Stomach smooth muscle (tissue), 2 donors: Measurements from ENCODE around the gene OOSP4B.
"Not testable (repeated sequence)": the region's sequence is repeated elsewhere in the genome, so short reads cannot be mapped to it uniquely, and the experiment has no call there.

Source experiments
- H3K27ac ChIP-seq: one replicate; pipeline ENCODE4 v1.7.0; 2013; ENCODE audit warnings: mild to moderate bottlenecking, low read length, inconsistent platforms
- H3K27me3 ChIP-seq, 2 donors: one replicate each; pipeline ENCODE4 v1.7.0; 2013; ENCODE audit warnings: low read length in 2 of 2; ENCODE audit not compliant: insufficient read depth in 2 of 2, control insufficient read depth in 1 of 2
- H3K36me3 ChIP-seq, 2 donors: one replicate each; pipeline ENCODE4 v1.7.0; 2013; ENCODE audit warnings: low read length in 2 of 2; ENCODE audit not compliant: control insufficient read depth in 2 of 2, insufficient read depth in 2 of 2
- H3K4me1 ChIP-seq: one replicate; pipeline ENCODE4 v1.7.0; 2013; ENCODE audit warnings: low read length; ENCODE audit not compliant: control insufficient read depth, insufficient read depth
- H3K4me3 ChIP-seq, 2 donors: one replicate each; pipeline ENCODE4 v1.7.0; 2013; ENCODE audit warnings: low read length in 2 of 2
- H3K9ac ChIP-seq, 2 donors: one replicate each; pipeline ENCODE4 v1.7.0; 2013; ENCODE audit warnings: low read length in 2 of 2, mild to moderate bottlenecking in 1 of 2
- H3K9me3 ChIP-seq, 2 donors: one replicate each; pipeline ENCODE4 v1.7.0; 2013; ENCODE audit warnings: low read length in 2 of 2; ENCODE audit not compliant: control insufficient read depth in 2 of 2
- donor health status: healthy.
- donor health status: Pancreatic carcinoma.

Gene OOSP4B

DNA sequence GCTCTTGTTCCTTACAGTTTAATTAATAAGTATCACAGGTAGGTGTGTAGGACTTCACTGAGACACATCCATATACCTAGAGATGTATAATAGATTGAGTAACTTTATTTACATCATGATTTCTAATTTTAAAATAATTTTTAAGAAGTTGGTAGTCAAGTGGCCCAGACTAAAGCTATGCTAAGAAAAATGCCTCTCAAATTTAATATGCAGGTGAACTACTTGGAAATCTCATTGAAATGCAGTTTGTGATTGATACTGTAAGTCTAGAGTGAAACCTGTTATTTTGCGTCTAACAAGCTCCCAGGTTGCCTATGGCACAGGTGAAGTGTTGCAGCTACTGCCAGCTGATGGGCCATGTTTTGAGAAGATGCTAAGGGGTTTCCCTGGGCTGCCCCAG lies at the start of gene OOSP4B:
OOSP4B (plus strand) TSS at position 301 of the 400 bp plus-strand sequence.
- Histone ChIP-seq H3K4me1 (no peaks in the 10 kb centered on the region), H3K4me3 (no peak within 1 kb of the TSS), H3K27me3 (no peaks in the 10 kb centered on the region), H3K36me3 (no peaks in the 10 kb centered on the region), H3K9me3 (no peaks in the 10 kb centered on the region), H3K27ac (no peak within 1 kb of the TSS), H3K9ac (no peak within 1 kb of the TSS)

DNA sequence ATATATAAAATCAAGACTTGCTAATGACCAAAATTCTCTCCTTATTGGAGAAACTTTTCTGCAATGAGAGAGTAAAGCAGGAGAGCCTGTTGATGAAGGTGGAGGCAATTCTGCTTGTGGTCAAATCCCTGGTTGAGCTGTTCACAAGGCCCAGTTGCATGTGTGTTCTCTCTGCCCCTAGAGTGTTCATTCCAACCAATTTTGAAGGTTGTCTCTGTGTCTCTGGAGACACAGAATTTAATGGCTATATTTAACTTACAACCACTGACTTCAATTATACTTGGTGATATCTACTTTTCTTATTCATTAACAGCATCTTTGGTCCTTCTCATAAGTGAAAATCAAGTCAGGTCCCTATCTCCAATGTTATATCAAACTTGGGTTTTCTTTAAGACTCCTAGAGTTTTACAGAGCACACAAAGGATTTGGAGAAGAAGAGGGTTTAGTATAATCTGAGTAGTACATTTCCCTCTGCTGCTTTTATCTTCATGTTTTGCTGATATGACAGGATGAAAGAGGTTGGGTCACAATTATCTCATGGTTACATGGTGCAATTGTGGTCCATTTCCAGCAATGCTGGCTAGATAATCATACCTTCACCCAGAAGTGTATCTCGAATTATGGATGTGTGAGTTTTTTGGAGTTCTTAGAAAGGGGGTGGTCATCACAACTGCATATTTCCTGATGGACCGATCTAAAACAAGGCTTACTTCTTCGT lies 49.1 kb upstream of the OOSP4B start:
- no peaks in the 10 kb centered on the region for H3K36me3 ChIP-seq
- no peaks in the 10 kb centered on the region for H3K4me1 ChIP-seq
- H3K9ac ChIP-seq, result no peak overlapping the region
- H3K9me3 ChIP-seq, result no peaks in the 10 kb centered on the region
- no peaks in the 10 kb centered on the region for H3K27me3 ChIP-seq
- no peak overlapping the region for H3K4me3 ChIP-seq
- H3K27ac ChIP-seq, result no peak overlapping the region

DNA sequence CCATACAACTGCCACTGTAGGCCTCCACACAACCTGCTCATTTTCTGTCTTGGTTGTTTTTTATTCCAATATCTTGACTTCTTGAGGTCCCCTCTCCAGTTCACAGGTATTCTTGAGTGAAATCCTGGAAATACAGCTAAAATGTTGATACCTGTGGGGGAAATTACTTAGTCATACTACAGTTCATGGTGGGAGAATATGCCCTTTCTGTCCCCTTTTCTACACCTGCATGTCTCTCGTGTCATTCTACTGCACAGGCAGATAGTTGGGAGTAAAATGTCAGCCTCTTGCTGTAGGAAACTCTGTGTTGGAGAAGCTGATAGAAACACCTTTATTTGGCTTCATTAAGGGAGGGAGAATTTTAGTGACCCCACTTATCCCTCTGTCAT lies 48.6 kb upstream of the OOSP4B start:
- H3K9me3 ChIP-seq, result no peaks in the 10 kb centered on the region
- no peaks in the 10 kb centered on the region for H3K27me3 ChIP-seq
- H3K36me3 ChIP-seq, result no peaks in the 10 kb centered on the region
- H3K4me1 ChIP-seq, result no peaks in the 10 kb centered on the region
- H3K9ac ChIP-seq, result no peak overlapping the region
- H3K4me3 ChIP-seq, result no peak overlapping the region
- no peak overlapping the region for H3K27ac ChIP-seq

DNA sequence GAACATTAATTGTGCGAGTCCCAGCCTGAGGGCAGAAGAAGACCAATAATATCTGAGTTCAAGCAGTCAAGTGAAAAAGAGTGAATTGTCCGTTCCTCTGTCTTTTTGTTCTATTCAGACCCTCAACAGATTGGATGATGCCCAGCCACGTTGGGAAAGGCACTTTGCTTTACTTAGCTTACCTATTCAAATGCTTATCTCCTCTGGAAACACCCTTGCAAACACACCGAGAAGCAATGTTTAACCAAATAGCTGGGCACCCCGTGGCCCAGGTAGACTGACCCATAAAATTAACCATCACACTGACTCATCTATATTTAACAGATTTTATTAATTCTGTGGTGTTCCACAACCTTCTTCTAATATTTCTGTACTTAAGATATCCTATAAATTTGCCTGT lies 43.9 kb upstream of the OOSP4B start:
- Histone ChIP-seq H3K4me1 (no peaks in the 10 kb centered on the region), H3K9me3 (no peaks in the 10 kb centered on the region), H3K27ac (no peak overlapping the region), H3K27me3 (no peaks in the 10 kb centered on the region), H3K4me3 (no peak overlapping the region), H3K36me3 (no peaks in the 10 kb centered on the region), H3K9ac (no peak overlapping the region)

DNA sequence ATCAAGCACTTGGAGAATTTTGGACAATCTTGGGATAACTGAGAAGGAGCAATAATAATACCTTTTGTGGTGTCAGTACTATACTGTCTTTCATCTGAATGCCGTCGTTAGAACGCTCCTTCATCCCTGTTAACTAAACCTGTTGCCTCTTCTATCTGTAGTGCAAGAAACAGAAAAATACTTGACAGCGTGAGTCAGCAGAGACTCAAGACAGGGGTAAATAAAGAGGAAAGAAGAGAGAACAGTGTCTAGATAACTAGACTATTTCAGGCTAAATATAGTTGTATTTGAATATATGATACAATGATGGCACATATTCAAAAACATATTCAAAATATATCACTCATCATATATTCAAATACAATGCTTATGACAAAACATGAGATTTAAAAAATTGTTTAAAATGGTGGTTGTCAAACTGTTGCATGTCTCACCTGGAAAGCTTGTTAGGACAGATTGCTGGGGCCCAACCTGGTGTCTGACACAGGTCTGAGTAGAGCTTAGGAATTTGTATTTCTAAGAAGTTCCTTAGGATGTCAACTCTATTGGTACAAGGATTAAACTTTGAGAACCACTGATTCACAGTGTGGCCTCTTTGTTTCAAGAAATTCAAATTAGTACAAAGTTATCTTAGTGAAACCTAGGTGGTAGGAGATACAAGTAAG lies 35.7 kb upstream of the OOSP4B start:
- H3K27me3 ChIP-seq, result no peaks in the 10 kb centered on the region
- no peak overlapping the region for H3K27ac ChIP-seq
- no peak overlapping the region for H3K9ac ChIP-seq
- no peaks in the 10 kb centered on the region for H3K4me1 ChIP-seq
- H3K4me3 ChIP-seq, result no peak overlapping the region
- no peaks in the 10 kb centered on the region for H3K36me3 ChIP-seq
- H3K9me3 ChIP-seq, result no peaks in the 10 kb centered on the region

DNA sequence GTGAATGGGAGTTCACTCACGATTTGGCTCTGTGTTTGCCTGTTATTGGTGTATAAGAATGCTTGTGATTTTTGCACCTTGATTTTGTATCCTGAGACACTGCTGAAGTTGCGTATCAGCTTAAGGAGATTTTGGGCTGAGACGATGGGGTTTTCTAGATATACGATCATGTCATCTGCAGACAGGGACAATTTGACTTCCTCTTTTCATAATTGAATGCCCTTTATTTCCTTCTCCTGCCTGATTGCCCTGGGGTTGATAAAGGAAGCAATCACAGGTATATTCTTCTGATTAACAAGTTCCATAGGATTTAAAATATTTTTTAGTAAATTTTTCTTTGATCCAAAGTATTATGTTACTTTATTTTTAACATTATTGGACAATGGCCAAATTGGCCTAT lies 34.9 kb upstream of the OOSP4B start:
- not testable (repeated sequence) for H3K9ac ChIP-seq, H3K27me3 ChIP-seq, H3K9me3 ChIP-seq, H3K4me3 ChIP-seq, H3K4me1 ChIP-seq, H3K27ac ChIP-seq, H3K36me3 ChIP-seq

DNA sequence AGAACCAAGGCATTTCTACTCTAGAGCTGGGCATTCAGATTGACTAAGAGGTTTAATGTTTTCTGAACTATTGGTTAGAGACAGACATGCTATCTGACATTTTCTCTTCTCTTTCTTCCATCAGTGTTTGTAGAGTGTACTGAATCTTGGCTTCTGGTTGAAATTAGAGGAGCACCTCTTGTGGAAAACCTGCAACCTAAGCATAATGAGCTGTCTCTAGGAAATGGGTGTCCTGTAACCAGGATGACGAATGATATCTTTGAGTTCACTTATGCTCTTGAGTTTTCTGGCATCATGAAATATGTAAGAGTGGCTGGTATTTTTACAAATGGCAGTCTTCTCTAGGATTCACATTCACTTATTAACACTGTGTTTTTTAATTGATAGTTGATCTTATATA lies 33.8 kb upstream of the OOSP4B start:
- H3K9me3 ChIP-seq, result no peaks in the 10 kb centered on the region
- H3K4me1 ChIP-seq, result no peaks in the 10 kb centered on the region
- H3K9ac ChIP-seq, result no peak overlapping the region
- H3K36me3 ChIP-seq, result no peaks in the 10 kb centered on the region
- no peak overlapping the region for H3K27ac ChIP-seq
- H3K27me3 ChIP-seq, result no peaks in the 10 kb centered on the region
- no peak overlapping the region for H3K4me3 ChIP-seq

DNA sequence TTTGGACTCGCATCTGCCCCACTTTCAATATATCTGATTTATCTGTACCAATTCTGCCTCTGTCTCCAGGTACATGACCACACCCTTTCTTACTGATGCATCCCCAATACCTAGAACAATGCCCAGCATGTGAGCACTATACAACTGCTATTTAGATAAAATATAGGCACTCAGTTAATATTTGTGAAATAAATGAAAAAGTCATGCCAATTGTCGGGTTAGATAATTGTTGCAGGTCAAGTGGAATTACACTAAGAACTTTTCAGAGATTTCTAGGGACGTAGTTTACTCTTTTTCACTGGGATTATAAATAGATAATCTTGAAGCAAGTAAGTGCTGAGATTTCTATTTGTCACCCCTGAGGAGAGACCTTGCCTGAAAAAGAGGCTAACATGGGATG lies 32.6 kb upstream of the OOSP4B start:
- no peaks in the 10 kb centered on the region for H3K9me3 ChIP-seq
- H3K36me3 ChIP-seq, result no peaks in the 10 kb centered on the region
- H3K27ac ChIP-seq, result no peak overlapping the region
- no peak overlapping the region for H3K9ac ChIP-seq
- no peaks in the 10 kb centered on the region for H3K4me1 ChIP-seq
- no peaks in the 10 kb centered on the region for H3K27me3 ChIP-seq
- no peak overlapping the region for H3K4me3 ChIP-seq

DNA sequence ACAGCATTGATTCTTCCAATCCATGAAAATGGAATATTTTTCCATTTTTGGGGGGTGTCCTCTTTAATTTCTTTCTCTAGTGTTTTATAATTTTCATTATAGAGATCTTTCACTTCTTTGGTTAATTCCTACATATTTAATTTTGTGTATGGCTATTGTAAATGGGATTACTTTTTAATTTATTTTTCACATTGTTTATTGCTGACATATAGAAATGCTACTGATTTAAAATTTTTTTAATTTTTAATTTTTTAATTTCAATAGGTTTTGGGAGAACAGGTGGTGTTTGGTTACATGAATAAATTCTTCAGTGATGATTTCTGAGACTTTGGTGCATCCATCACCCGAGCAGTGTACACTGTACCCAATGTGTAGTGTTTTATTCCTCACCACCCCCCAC lies 26.6 kb upstream of the OOSP4B start:
- no peaks in the 10 kb centered on the region for H3K27me3 ChIP-seq
- H3K36me3 ChIP-seq, result no peaks in the 10 kb centered on the region
- no peaks in the 10 kb centered on the region for H3K9me3 ChIP-seq
- H3K9ac ChIP-seq, result no peak overlapping the region
- H3K4me1 ChIP-seq, result no peaks in the 10 kb centered on the region
- H3K27ac ChIP-seq, result no peak overlapping the region
- H3K4me3 ChIP-seq, result no peak overlapping the region

DNA sequence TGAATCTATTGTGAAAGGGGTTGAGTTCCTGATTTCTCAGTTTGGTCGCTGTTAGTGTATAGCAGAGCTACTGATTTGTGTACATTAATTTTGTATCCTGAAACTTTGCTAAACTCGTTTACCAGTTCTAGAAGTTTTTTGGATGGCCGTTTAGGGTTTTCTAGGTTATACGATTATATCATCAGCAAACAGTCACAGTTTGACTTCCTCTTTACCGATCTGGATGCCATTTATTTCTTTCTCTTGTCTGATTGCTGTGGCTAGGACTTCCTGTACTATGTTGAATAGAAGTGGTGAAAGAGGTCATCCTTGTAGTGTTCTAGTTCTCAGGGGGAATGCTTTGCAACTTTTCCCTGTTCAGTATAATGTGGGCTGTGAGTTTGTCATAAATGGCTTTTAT lies 24.6 kb upstream of the OOSP4B start:
- no peak overlapping the region for H3K27ac ChIP-seq
- no peaks in the 10 kb centered on the region for H3K9me3 ChIP-seq
- no peaks in the 10 kb centered on the region for H3K36me3 ChIP-seq

DNA sequence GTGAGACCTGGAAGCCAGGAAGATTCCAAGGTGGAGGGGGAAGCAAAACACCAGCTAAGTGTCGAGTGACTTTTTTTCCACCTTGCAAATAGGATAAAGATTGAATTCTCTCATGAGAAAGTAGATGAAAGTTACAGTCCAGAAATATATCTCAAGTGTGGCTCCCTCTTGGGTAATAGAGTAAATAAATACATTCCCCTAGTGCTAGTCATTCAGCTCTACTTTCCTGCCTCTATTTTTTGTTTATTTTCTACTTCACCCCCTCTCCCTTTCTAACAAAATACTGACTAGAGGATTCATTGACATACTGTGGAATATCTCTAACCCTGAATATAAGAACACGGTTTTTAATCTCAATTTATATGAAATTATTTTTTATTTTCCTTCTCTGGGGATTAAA lies 19.2 kb upstream of the OOSP4B start:
- no peaks in the 10 kb centered on the region for H3K36me3 ChIP-seq
- H3K9ac ChIP-seq, result no peak overlapping the region
- no peak overlapping the region for H3K27ac ChIP-seq
- no peaks in the 10 kb centered on the region for H3K27me3 ChIP-seq
- no peaks in the 10 kb centered on the region for H3K4me1 ChIP-seq
- no peak overlapping the region for H3K4me3 ChIP-seq
- no peaks in the 10 kb centered on the region for H3K9me3 ChIP-seq

More for the DNA sequence above, 24.6 kb upstream of the OOSP4B start:
- Histone ChIP-seq H3K4me1 (no peaks in the 10 kb centered on the region), H3K27me3 (no peaks in the 10 kb centered on the region), H3K9ac (no peak overlapping the region), H3K4me3 (no peak overlapping the region)
